NOMO-1 treated with dmso at 0.1 percent for 144 hours (cell line): Measurements from ENCODE around the gene GAK.

Experiments
- DNase-seq: peaks from one replicate; lab custom pipeline; 2025; ENCODE audit not compliant: unreplicated experiment; lab: John Stamatoyannopoulos, UW

The GAK gene

GRCh38 chr4:832108-832507 lies 100.0 kb downstream of the GAK start:
- no peak for DNase-seq

GRCh38 chr4:831483-831805 lies 100.7 kb downstream of the GAK start:
- no peak for DNase-seq

- DNase-seq, result no peak
These were observed 101.3 kb downstream of the GAK start for GRCh38 chr4:830601-831482.

- DNase-seq, result no peak
These were observed 102.1 kb downstream of the GAK start for GRCh38 chr4:829761-830600.

- no peak for DNase-seq
These were observed 102.8 kb downstream of the GAK start for GRCh38 chr4:829291-829690.

- no peak for DNase-seq
These were observed 103.4 kb downstream of the GAK start for GRCh38 chr4:828641-829271.

- DNase-seq, result no peak
These were observed 104.7 kb downstream of the GAK start for GRCh38 chr4:827209-828081.

GRCh38 chr4:826508-827208 lies 105.5 kb downstream of the GAK start:
- DNase-seq, result no peak

- DNase-seq, result no peak
These were observed 106.2 kb downstream of the GAK start, which contains the start of gene CPLX1 for GRCh38 chr4:825971-826330. CPLX1 (minus strand) TSS chr4:826129; CDS start chr4:824522, 1,607 bp downstream.

GRCh38 chr4:825063-825970 lies 106.8 kb downstream of the GAK start:
- no peak for DNase-seq

- no peak for DNase-seq
These were observed 107.6 kb downstream of the GAK start for GRCh38 chr4:824461-825062.

- no peak for DNase-seq
These were observed 108.2 kb downstream of the GAK start for GRCh38 chr4:823761-824460.

- no peak for DNase-seq
These were observed 108.8 kb downstream of the GAK start for GRCh38 chr4:823176-823760.

GRCh38 chr4:822361-823175 lies 109.5 kb downstream of the GAK start:
- DNase-seq, result no peak

GRCh38 chr4:821631-822030 lies 110.5 kb downstream of the GAK start:
- DNase-seq, result no peak

- no peak for DNase-seq
These were observed 110.9 kb downstream of the GAK start for GRCh38 chr4:821181-821591.
